ENCODE data around the gene STK26.
"Not testable (repeated sequence)": the region's sequence is repeated elsewhere in the genome, so short reads cannot be mapped to it uniquely, and the experiment has no call there.

Gene STK26

GRCh38 chrX:132037479-132037993 is 14.4 kb downstream of the STK26 start:
- no peak for DNase-seq (ENCODE audit: low read depth)

GRCh38 chrX:132040066-132040465 is 17.0 kb downstream of the STK26 start:
- DNase-seq (ENCODE audit: low read depth) = no peak

GRCh38 chrX:132041015-132041414 is 17.9 kb downstream of the STK26 start:
- DNase-seq (ENCODE audit: low read depth) = no peak

GRCh38 chrX:132043977-132044376 is 20.9 kb downstream of the STK26 start:
- no peak for DNase-seq (ENCODE audit: low read depth)

GRCh38 chrX:132044953-132045352 is 21.9 kb downstream of the STK26 start:
- no peak for DNase-seq (ENCODE audit: low read depth)

GRCh38 chrX:132045456-132045855 is 22.4 kb downstream of the STK26 start:
- no peak for DNase-seq (ENCODE audit: low read depth)

GRCh38 chrX:132046533-132046932 is 23.4 kb downstream of the STK26 start:
- no peak for DNase-seq (ENCODE audit: low read depth)

- not testable (repeated sequence) for DNase-seq (ENCODE audit: low read depth)
Measured at GRCh38 chrX:132051778-132052177, 28.7 kb downstream of the STK26 start.

- no peak for DNase-seq (ENCODE audit: low read depth)
Measured at GRCh38 chrX:132058050-132058449, 34.9 kb downstream of the STK26 start.

- DNase-seq (ENCODE audit: low read depth) = no peak
Measured at GRCh38 chrX:132058975-132059374, 35.9 kb downstream of the STK26 start.

- no peak for DNase-seq (ENCODE audit: low read depth)
Measured at GRCh38 chrX:132059973-132060540, 37.0 kb downstream of the STK26 start.

GRCh38 chrX:132063334-132063733 is 40.2 kb downstream of the STK26 start:
- no peak for DNase-seq (ENCODE audit: low read depth)

- DNase-seq (ENCODE audit: low read depth) = no peak
Measured at GRCh38 chrX:132063862-132064261, 40.8 kb downstream of the STK26 start.

- no peak for DNase-seq (ENCODE audit: low read depth)
Measured at GRCh38 chrX:132068405-132068804, 45.3 kb downstream of the STK26 start.

- DNase-seq (ENCODE audit: low read depth) = no peak
Measured at GRCh38 chrX:132071254-132071653, 48.2 kb downstream of the STK26 start.

- no peak for DNase-seq (ENCODE audit: low read depth)
Measured at GRCh38 chrX:132077414-132077813, 54.3 kb downstream of the STK26 start.

- no peak for DNase-seq (ENCODE audit: low read depth)
Measured at GRCh38 chrX:132077912-132078311, 54.8 kb downstream of the STK26 start.

GRCh38 chrX:132085786-132086185 is 62.7 kb downstream of the STK26 start:
- no peak for DNase-seq (ENCODE audit: low read depth)

GRCh38 chrX:132086672-132087071 is 63.6 kb downstream of the STK26 start:
- no peak for DNase-seq (ENCODE audit: low read depth)

GRCh38 chrX:132088864-132089263 is 65.8 kb downstream of the STK26 start:
- no peak for DNase-seq (ENCODE audit: low read depth)

GRCh38 chrX:132090403-132091159 is 67.5 kb downstream of the STK26 start:
- no peak for DNase-seq (ENCODE audit: low read depth)

- DNase-seq (ENCODE audit: low read depth) = peak; percentile 20
Measured at GRCh38 chrX:132092439-132093065, 69.5 kb downstream of the STK26 start.

- no peak for DNase-seq (ENCODE audit: low read depth)
Measured at GRCh38 chrX:132093239-132093860, 70.2 kb downstream of the STK26 start.

Data from GM04504 (cell line).